ENCODE data around the gene HTR1E. TPM values are rescaled to one million over a fixed set of nuclear protein-coding genes. Genes with fewer than 3 reads are reported as not detected.

HTR1E gene
- total and polyA plus RNA-seq, 8 donors = 0.18 to 4.1 (median 0.68) TPM; not detected in 3

GRCh38 chr6:86942769-86943516, 5.6 kb downstream of the HTR1E start:
- no peaks in the 10 kb centered on the region for H3K36me3 ChIP-seq
- H3K4me1 ChIP-seq = peaks cover 0 to 5% (median 2%) of the 10 kb centered on the region in 4 donors
- H3K27me3 ChIP-seq = peaks cover 0 to 10% (median 2%) of the 10 kb centered on the region in 3 donors
- no peak for DNase-seq
- TF ChIP-seq POLR2A (IDR thresholded peaks at IDR 0.05) (no peak), POLR2AphosphoS5 (IDR thresholded peaks at IDR 0.05) (no peak), EP300 (IDR thresholded peaks at IDR 0.05) (no peak), CTCF (IDR thresholded peaks at IDR 0.05) (no peak)
- intact Hi-C loops (cut with DNase I; ENCODE audit: low total_unique reads) = no loop called here
- H3K4me3 ChIP-seq = no peak overlapping the region
- peak overlapping the region in 2 of 5 donors; percentile 4 to 5 for H3K27ac ChIP-seq
- H3K9me3 ChIP-seq = no peaks in the 10 kb centered on the region
- 67 to 84% (median 75%) methylated on average over 4 to 6 of the region's 6 CpGs for WGBS, 5 donors

- Histone ChIP-seq H3K4me1 (no peaks in the 10 kb centered on the region), H3K27me3 (peaks cover 0 to under 1% (median 0%) of the 10 kb centered on the region in 3 donors), H3K9me3 (no peaks in the 10 kb centered on the region), H3K27ac (peak overlapping the region in 2 of 5 donors; percentile 5 to 29), H3K4me3 (no peak overlapping the region), H3K36me3 (no peaks in the 10 kb centered on the region)
- WGBS, 5 donors = 23 to 48% (median 40%) methylated on average over 5 of the region's 5 CpGs
- DNase-seq = peak in 1 of 2 donors; percentile 46
- intact Hi-C loops (cut with DNase I; ENCODE audit: low total_unique reads) = no loop called here
- TF ChIP-seq POLR2AphosphoS5 (IDR thresholded peaks at IDR 0.05) (no peak), CTCF (IDR thresholded peaks at IDR 0.05) (no peak), EP300 (IDR thresholded peaks at IDR 0.05) (no peak), POLR2A (IDR thresholded peaks at IDR 0.05) (no peak)
Measured at GRCh38 chr6:86943819-86944407, 6.6 kb downstream of the HTR1E start.

GRCh38 chr6:86949771-86950170, 12.4 kb downstream of the HTR1E start:
- intact Hi-C loops (cut with DNase I; ENCODE audit: low total_unique reads) = no loop called here
- H3K4me3 ChIP-seq = no peak overlapping the region
- TF ChIP-seq EP300 (IDR thresholded peaks at IDR 0.05) (no peak), POLR2A (IDR thresholded peaks at IDR 0.05) (no peak), CTCF (IDR thresholded peaks at IDR 0.05) (no peak), POLR2AphosphoS5 (IDR thresholded peaks at IDR 0.05) (no peak)
- no peak for DNase-seq
- no peaks in the 10 kb centered on the region for H3K27me3 ChIP-seq
- WGBS, 5 donors = 67 to 82% (median 71%) methylated on average over 3 of the region's 3 CpGs
- H3K9me3 ChIP-seq = no peaks in the 10 kb centered on the region
- H3K27ac ChIP-seq = no peak overlapping the region
- H3K36me3 ChIP-seq = no peaks in the 10 kb centered on the region
- H3K4me1 ChIP-seq = no peaks in the 10 kb centered on the region

- intact Hi-C loops (cut with DNase I; ENCODE audit: low total_unique reads) = no loop called here
- WGBS, 5 donors = 13 to 26% (median 23%) methylated on average over 1 of the region's 1 CpG
- no peaks in the 10 kb centered on the region for H3K36me3 ChIP-seq
- no peaks in the 10 kb centered on the region for H3K27me3 ChIP-seq
- no peaks in the 10 kb centered on the region for H3K9me3 ChIP-seq
- no peak overlapping the region for H3K4me3 ChIP-seq
- no peak for TF ChIP-seq EP300 (IDR thresholded peaks at IDR 0.05)
- TF ChIP-seq CTCF (IDR thresholded peaks at IDR 0.05) = no peak
- no peak for TF ChIP-seq POLR2AphosphoS5 (IDR thresholded peaks at IDR 0.05)
- no peak for TF ChIP-seq POLR2A (IDR thresholded peaks at IDR 0.05)
- H3K4me1 ChIP-seq = peaks cover 0 to 3% (median 0%) of the 10 kb centered on the region in 4 donors
- no peak for DNase-seq
- no peak overlapping the region for H3K27ac ChIP-seq
Measured at GRCh38 chr6:86952991-86953390, 15.7 kb downstream of the HTR1E start.

All from stomach (tissue), 9 donors.